Liver (tissue), 3 donors: Measurements from ENCODE around the gene NIPBL.

Source experiments
- EGR1 ChIP-seq, 2 donors: IDR thresholded peaks; 2 replicates each; pipeline ENCODE4 v1.6.1; 2016 to 2018; ENCODE audit warnings: antibody characterized with exemption in 2 of 2, low read depth in 2 of 2
- NR2F2 ChIP-seq: IDR thresholded peaks from 2 replicates; pipeline ENCODE4 v1.6.1; 2016; ENCODE audit warnings: antibody characterized with exemption
- RAD21 ChIP-seq, 2 donors: IDR thresholded peaks; 2 replicates each; pipeline ENCODE4 v1.6.1; 2016; ENCODE audit warnings: antibody characterized with exemption in 2 of 2, mild to moderate bottlenecking in 2 of 2
- TAF1 ChIP-seq: conservative IDR thresholded peaks from 2 replicates; pipeline ENCODE4 v1.6.1; 2016; ENCODE audit warnings: antibody characterized with exemption, mild to moderate bottlenecking
- YY1 ChIP-seq: IDR thresholded peaks from 2 replicates; pipeline ENCODE4 v1.6.1; 2016; ENCODE audit warnings: antibody characterized with exemption, mild to moderate bottlenecking
- TF ChIP-seq, protein P1 (sequence below): fragments of 150-350 bp; IDR thresholded peaks from 2 replicates; pipeline ENCODE4 v1.5.1; 2017; ENCODE audit warnings: improper control_type of control experiment, low read depth, low read length; ENCODE audit not compliant: missing input control
- TF ChIP-seq, protein P2 (sequence below): IDR thresholded peaks from 2 replicates; pipeline ENCODE4 v1.6.1; 2016; ENCODE audit warnings: antibody characterized with exemption, mild to moderate bottlenecking
- donor health status: healthy.
- donor health status: healthy.

- TF ChIP-seq TAF1 (no peak), YY1 (no peak), NR2F2 (no peak), RAD21 (IDR thresholded peaks at IDR 0.05) (no peak), EGR1 (IDR thresholded peaks at IDR 0.05; ENCODE audit: low read depth in 2 of 2) (no peak)
- TF ChIP-seq, protein P1, sequence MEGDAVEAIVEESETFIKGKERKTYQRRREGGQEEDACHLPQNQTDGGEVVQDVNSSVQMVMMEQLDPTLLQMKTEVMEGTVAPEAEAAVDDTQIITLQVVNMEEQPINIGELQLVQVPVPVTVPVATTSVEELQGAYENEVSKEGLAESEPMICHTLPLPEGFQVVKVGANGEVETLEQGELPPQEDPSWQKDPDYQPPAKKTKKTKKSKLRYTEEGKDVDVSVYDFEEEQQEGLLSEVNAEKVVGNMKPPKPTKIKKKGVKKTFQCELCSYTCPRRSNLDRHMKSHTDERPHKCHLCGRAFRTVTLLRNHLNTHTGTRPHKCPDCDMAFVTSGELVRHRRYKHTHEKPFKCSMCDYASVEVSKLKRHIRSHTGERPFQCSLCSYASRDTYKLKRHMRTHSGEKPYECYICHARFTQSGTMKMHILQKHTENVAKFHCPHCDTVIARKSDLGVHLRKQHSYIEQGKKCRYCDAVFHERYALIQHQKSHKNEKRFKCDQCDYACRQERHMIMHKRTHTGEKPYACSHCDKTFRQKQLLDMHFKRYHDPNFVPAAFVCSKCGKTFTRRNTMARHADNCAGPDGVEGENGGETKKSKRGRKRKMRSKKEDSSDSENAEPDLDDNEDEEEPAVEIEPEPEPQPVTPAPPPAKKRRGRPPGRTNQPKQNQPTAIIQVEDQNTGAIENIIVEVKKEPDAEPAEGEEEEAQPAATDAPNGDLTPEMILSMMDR: no peak
- TF ChIP-seq, protein P2, sequence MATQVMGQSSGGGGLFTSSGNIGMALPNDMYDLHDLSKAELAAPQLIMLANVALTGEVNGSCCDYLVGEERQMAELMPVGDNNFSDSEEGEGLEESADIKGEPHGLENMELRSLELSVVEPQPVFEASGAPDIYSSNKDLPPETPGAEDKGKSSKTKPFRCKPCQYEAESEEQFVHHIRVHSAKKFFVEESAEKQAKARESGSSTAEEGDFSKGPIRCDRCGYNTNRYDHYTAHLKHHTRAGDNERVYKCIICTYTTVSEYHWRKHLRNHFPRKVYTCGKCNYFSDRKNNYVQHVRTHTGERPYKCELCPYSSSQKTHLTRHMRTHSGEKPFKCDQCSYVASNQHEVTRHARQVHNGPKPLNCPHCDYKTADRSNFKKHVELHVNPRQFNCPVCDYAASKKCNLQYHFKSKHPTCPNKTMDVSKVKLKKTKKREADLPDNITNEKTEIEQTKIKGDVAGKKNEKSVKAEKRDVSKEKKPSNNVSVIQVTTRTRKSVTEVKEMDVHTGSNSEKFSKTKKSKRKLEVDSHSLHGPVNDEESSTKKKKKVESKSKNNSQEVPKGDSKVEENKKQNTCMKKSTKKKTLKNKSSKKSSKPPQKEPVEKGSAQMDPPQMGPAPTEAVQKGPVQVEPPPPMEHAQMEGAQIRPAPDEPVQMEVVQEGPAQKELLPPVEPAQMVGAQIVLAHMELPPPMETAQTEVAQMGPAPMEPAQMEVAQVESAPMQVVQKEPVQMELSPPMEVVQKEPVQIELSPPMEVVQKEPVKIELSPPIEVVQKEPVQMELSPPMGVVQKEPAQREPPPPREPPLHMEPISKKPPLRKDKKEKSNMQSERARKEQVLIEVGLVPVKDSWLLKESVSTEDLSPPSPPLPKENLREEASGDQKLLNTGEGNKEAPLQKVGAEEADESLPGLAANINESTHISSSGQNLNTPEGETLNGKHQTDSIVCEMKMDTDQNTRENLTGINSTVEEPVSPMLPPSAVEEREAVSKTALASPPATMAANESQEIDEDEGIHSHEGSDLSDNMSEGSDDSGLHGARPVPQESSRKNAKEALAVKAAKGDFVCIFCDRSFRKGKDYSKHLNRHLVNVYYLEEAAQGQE: no peak
These were observed 152.3 kb downstream of the NIPBL start for GRCh38 chr5:37028910-37029309.
